Activated T-helper 1 cell treated with anti-CD3 and anti-CD28 coated beads, Interleukin-12 subunit alpha, Interleukin-12 subunit beta, Interleukin-2, Interleukin-4 antibody, amounts not matched to agents 30 ng/mL and 10 ng/mL and 1 ng/mL, durations not matched to agents 14 hours and 24 hours and 36 hours (primary cell): ENCODE measurements around the gene SMIM45. TPM values are rescaled to one million over a fixed set of nuclear protein-coding genes. Genes with fewer than 3 reads are reported as not detected.

Source experiments
- DNase-seq: peaks from one replicate; pipeline ENCODE4 v3.0.0; 2021; ENCODE audit warnings: low spot score
- H3K27ac Mint-ChIP-seq: one replicate; pipeline ENCODE4 v1.8.0; 2021; ENCODE audit warnings: mild to moderate bottlenecking, mixed read lengths
- H3K27me3 Mint-ChIP-seq: one replicate; pipeline ENCODE4 v1.8.0; 2022; ENCODE audit warnings: mild to moderate bottlenecking, moderate library complexity, mixed read lengths; ENCODE audit not compliant: insufficient read depth
- H3K36me3 Mint-ChIP-seq: one replicate; pipeline ENCODE4 v1.8.0; 2021; ENCODE audit warnings: low read depth, mixed read lengths
- H3K4me1 Mint-ChIP-seq: one replicate; pipeline ENCODE4 v1.8.0; 2021; ENCODE audit warnings: low read depth, mixed read lengths
- H3K4me3 Mint-ChIP-seq: one replicate; pipeline ENCODE4 v1.8.0; 2021; ENCODE audit warnings: mild to moderate bottlenecking, moderate library complexity, mixed read lengths
- H3K9me3 Mint-ChIP-seq: one replicate; pipeline ENCODE4 v1.8.0; 2021; ENCODE audit warnings: mixed read lengths
- intact Hi-C: fragments of 100-400 bp; cut with micrococcal nuclease; formaldehyde crosslinking; loops from one replicate; pipeline ENCODE4 v1.15.1; 2024
- total RNA-seq: library from RNA; stranded (reverse); gene quantifications from 2 replicates; pipeline ENCODE4 v1.2.3, GENCODE V29; 2022

Gene SMIM45

GRCh38 chr22:41995211-41995610 is 43.3 kb downstream of the SMIM45 start:
- Mint-ChIP-seq H3K27ac (no peak overlapping the region), H3K4me3 (no peak overlapping the region), H3K36me3 (peaks cover 10% of the 10 kb centered on the region), H3K9me3 (peaks cover 3% of the 10 kb centered on the region), H3K4me1 (peaks cover 21% of the 10 kb centered on the region), H3K27me3 (no peaks in the 10 kb centered on the region)
- DNase-seq, result no peak
- intact Hi-C loops, result no loop called here

DNA sequence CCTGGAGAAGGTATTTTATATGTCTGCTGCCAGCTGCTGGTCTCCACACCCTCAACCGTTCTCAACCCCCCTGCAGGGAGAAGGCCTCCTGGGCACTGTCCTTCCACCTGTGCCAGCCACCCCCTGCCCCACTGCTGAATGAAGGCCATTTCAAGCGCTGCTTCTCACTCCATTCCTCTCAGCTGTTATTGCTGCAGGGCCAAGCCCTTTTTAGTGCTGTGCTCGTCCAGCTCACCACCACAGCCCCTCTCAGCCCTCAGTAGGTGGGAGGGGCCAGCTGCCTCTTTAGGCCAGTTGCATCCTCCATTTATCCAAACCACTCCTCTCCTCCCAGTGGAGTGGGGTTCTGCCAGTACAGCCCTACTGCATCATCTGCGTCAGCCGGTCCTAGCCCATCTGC is 44.9 kb downstream of the SMIM45 start:
- Mint-ChIP-seq H3K4me1 (peaks cover 30% of the 10 kb centered on the region), H3K27ac (no peak overlapping the region), H3K36me3 (peaks cover 17% of the 10 kb centered on the region)

DNA sequence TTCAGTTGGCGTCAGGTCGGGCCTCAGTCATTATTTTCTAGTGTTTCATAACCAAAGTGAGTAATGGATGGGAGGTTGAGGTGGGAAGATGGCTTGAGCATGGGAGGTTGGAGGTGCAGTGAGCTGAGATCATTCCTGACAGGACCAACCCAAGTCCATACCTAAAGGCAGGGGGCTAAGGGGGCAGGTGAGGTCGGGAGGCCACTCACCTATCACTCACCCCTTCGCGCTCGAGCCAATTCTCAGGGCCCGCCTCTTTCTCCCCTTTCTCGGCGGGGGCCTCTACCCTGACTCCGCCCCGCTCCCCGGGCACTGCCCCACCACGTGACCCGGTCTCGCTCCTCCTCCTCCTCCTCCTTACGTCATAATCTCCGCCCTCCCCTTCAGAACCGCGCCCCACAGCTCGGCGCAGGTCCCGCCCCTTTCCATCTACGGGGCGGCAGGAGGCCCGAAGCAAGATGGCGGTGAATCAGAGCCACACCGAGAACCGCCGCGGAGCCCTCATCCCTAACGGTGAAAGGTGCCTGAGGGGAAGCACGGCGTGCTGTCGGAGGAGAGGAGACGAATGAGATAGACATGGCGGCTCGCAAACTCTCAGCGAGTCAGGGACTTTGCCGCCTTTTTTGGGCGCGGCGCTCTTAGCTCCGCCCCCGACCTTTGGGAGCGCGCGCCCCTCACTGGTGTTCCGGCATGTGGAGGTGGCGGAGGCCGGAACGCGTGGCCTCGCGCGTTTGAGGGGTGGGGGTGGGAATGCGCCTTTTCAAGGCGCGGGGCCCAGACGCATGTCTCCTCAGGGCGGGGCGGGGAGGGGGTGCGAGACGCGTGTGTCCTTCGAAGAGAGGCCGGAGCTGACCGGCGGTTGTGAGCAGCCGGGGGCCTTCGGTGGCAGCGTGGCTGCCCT is 46.7 kb downstream of the SMIM45 start, which contains the start of gene WBP2NL:
Gene WBP2NL, plus strand, starts transcription at position 428 of the 901 bp plus-strand sequence. Its CDS starts 31 bp downstream, at position 459.
- intact Hi-C loops, result loop anchor here (1.0 kb wide), 9 partner anchors 23 to 446 kb away; partner anchors contain the start of genes NAGA, NDUFA6 and PHETA2
- Mint-ChIP-seq H3K4me1 (peaks cover 40% of the 10 kb centered on the region), H3K36me3 (peaks cover 20% of the 10 kb centered on the region), H3K27ac (peak within 1 kb of the TSS; percentile 95), H3K27me3 (peaks cover 1% of the 10 kb centered on the region), H3K9me3 (peaks cover 3% of the 10 kb centered on the region), H3K4me3 (peak within 1 kb of the TSS; percentile 91)
- DNase-seq, result peak; percentile 88

More for the DNA sequence above, 44.9 kb downstream of the SMIM45 start:
- intact Hi-C loops, result no loop called here
- Mint-ChIP-seq H3K27me3 (no peaks in the 10 kb centered on the region), H3K9me3 (peaks cover 3% of the 10 kb centered on the region), H3K4me3 (no peak overlapping the region)
- no peak for DNase-seq

- H3K9me3 Mint-ChIP-seq, result peaks cover 5% of the 10 kb centered on the region
- H3K4me3 Mint-ChIP-seq, result peak overlapping the region; percentile 91
- intact Hi-C loops, result no loop called here
- H3K4me1 Mint-ChIP-seq, result peaks cover 41% of the 10 kb centered on the region
- no peak for DNase-seq
- peaks cover 20% of the 10 kb centered on the region for H3K36me3 Mint-ChIP-seq
- H3K27ac Mint-ChIP-seq, result no peak overlapping the region
- peaks cover 3% of the 10 kb centered on the region for H3K27me3 Mint-ChIP-seq
These were observed 48.5 kb downstream of the SMIM45 start for GRCh38 chr22:42000466-42000865.

GRCh38 chr22:42001121-42001520 is 49.2 kb downstream of the SMIM45 start:
- no peak for DNase-seq
- peaks cover 45% of the 10 kb centered on the region for H3K4me1 Mint-ChIP-seq
- H3K36me3 Mint-ChIP-seq, result peaks cover 17% of the 10 kb centered on the region
- peaks cover 7% of the 10 kb centered on the region for H3K9me3 Mint-ChIP-seq
- no peak overlapping the region for H3K27ac Mint-ChIP-seq
- peak overlapping the region; percentile 59 for H3K4me3 Mint-ChIP-seq
- intact Hi-C loops, result no loop called here
- peaks cover 3% of the 10 kb centered on the region for H3K27me3 Mint-ChIP-seq

GRCh38 chr22:42001706-42002105 is 49.8 kb downstream of the SMIM45 start:
- no peak overlapping the region for H3K4me3 Mint-ChIP-seq
- peaks cover 17% of the 10 kb centered on the region for H3K36me3 Mint-ChIP-seq
- DNase-seq, result no peak
- H3K9me3 Mint-ChIP-seq, result peaks cover 7% of the 10 kb centered on the region
- intact Hi-C loops, result no loop called here
- peaks cover 45% of the 10 kb centered on the region for H3K4me1 Mint-ChIP-seq
- no peak overlapping the region for H3K27ac Mint-ChIP-seq
- peaks cover 3% of the 10 kb centered on the region for H3K27me3 Mint-ChIP-seq

DNA sequence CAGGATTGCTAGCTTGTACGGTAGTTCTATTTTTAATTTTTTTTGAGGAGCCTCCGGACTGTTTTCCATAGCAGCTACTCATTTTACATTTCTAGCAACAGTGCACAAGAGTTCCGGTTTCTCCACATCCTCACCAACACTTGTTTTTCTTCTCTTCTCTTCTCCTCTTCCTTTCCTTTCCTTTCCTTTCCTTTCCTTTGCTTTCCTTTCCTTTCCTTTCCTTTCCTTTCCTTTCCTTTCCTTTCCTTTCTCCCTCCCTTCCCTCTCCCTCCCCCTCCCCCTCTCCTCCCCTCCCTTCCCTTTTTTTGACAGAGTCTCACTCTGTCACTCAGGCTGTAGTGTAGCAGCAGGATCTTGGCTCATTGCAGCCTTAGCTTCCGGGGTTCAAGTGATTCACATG is 56.0 kb downstream of the SMIM45 start:
- Mint-ChIP-seq H3K4me1 (peaks cover 6% of the 10 kb centered on the region), H3K36me3 (peaks cover 1% of the 10 kb centered on the region), H3K9me3 (peaks cover 33% of the 10 kb centered on the region), H3K27me3 (peaks cover 18% of the 10 kb centered on the region), H3K27ac (no peak overlapping the region), H3K4me3 (no peak overlapping the region)
- no peak for DNase-seq
- intact Hi-C loops, result no loop called here

Other genes starting within 250 kb of the SMIM45 start
- gene CCDC134, start 151.5 kb upstream of the SMIM45 start, total RNA-seq, result 18.0 and 19.6 TPM in 2 replicates
- 235 and 245 TPM in 2 replicates for gene SREBF2, start 119.0 kb upstream of the SMIM45 start, total RNA-seq
- 5.8 and 6.1 TPM in 2 replicates for gene SHISA8, start 37.1 kb upstream of the SMIM45 start, total RNA-seq
- gene TNFRSF13C, start 25.3 kb upstream of the SMIM45 start, total RNA-seq, result 3.0 and 3.2 TPM in 2 replicates
- gene CENPM, start 5.0 kb upstream of the SMIM45 start, total RNA-seq, result 82.0 and 84.6 TPM in 2 replicates
- 7.0 and 7.9 TPM in 2 replicates for gene SEPTIN3, start 17.3 kb downstream of the SMIM45 start, total RNA-seq
- 1.5 and 2.3 TPM in 2 replicates for gene WBP2NL, start 46.6 kb downstream of the SMIM45 start, total RNA-seq
- gene NAGA, start 118.7 kb downstream of the SMIM45 start, total RNA-seq, result 30.5 and 30.9 TPM in 2 replicates
- gene PHETA2, start 122.1 kb downstream of the SMIM45 start, total RNA-seq, result 5.6 and 5.9 TPM in 2 replicates
- gene SMDT1, start 127.5 kb downstream of the SMIM45 start, total RNA-seq, result 53.9 and 58.2 TPM in 2 replicates
- 81.6 and 85.8 TPM in 2 replicates for gene NDUFA6, start 138.6 kb downstream of the SMIM45 start, total RNA-seq
- 4.1 and 4.6 TPM in 2 replicates for gene CYP2D6, start 178.7 kb downstream of the SMIM45 start, total RNA-seq